B cell (primary cell): ENCODE measurements around the gene ARHGAP22.

Source experiments
- EZH2 ChIP-seq: IDR thresholded peaks from 2 replicates; pipeline ENCODE4 v1.6.1; 2012; ENCODE audit warnings: borderline replicate concordance, low read depth, mild to moderate bottlenecking, moderate library complexity, low read length; ENCODE audit not compliant: insufficient read depth, poor library complexity, severe bottlenecking
- TF ChIP-seq, protein P1 (sequence below): fragments of 200-600 bp; IDR thresholded peaks from one replicate; pipeline ENCODE4 v1.8.0; 2022; ENCODE audit warnings: antibody characterized with exemption, mild to moderate bottlenecking

DNA sequence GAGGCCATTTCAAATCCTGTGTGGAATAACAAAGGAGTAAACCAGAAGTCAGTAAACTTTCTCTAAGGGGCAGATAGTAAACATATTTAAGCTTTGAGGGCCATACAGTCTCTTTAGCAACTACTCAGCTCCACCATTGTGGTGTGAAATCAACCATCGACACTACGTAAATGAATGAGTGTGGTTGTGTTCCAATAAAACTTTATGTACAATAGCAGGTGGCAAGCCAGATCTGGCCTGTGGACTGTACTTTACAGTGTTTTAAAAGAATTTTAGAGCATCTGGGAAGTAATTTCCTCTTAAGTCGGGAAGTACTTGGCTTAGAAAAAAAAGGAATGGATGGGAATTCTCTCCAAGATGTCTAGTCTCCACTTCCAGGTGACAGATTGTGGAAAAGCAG, 71.3 kb downstream of the ARHGAP22 start:
- no peak for TF ChIP-seq EZH2
- TF ChIP-seq, protein P1, sequence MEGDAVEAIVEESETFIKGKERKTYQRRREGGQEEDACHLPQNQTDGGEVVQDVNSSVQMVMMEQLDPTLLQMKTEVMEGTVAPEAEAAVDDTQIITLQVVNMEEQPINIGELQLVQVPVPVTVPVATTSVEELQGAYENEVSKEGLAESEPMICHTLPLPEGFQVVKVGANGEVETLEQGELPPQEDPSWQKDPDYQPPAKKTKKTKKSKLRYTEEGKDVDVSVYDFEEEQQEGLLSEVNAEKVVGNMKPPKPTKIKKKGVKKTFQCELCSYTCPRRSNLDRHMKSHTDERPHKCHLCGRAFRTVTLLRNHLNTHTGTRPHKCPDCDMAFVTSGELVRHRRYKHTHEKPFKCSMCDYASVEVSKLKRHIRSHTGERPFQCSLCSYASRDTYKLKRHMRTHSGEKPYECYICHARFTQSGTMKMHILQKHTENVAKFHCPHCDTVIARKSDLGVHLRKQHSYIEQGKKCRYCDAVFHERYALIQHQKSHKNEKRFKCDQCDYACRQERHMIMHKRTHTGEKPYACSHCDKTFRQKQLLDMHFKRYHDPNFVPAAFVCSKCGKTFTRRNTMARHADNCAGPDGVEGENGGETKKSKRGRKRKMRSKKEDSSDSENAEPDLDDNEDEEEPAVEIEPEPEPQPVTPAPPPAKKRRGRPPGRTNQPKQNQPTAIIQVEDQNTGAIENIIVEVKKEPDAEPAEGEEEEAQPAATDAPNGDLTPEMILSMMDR = no peak
